ENCODE data around the gene CDK17.

DNA sequence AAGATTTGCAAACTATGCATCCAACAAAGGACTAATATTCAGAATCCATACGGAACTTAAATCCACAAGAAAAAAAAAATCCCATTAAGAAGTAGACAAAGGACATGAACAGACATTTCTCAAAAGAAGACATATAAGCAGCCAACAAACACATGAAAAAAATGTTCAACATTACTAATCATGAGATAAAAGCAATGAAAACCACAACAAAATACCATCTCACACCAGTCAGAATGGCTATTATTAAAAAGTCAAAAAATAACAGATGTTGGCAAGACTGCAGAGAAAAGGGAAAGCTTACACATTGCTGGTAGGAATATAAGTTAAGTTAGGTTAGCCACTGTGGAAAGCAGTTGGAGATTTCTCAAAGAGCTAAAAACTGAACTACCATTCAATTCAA lies 16.2 kb downstream of the CDK17 start:
- TF ChIP-seq POLR2AphosphoS5 (IDR thresholded peaks at IDR 0.05; ENCODE audit: low read depth, low read length) (no peak), POLR2A (IDR thresholded peaks at IDR 0.05; ENCODE audit: low read depth, low read length) (no peak)

Data from GM12892 (cell line).